ENCODE results near the gene MAT1A. TPM values are rescaled to one million over a fixed set of nuclear protein-coding genes. Genes with fewer than 3 reads are reported as not detected.
"Not testable (repeated sequence)": the region's sequence is repeated elsewhere in the genome, so short reads cannot be mapped to it uniquely, and the experiment has no call there.

MAT1A gene
- total RNA-seq, 6 experiments from 2014 or later, result 430 to 1,200 (median 741) TPM

DNA sequence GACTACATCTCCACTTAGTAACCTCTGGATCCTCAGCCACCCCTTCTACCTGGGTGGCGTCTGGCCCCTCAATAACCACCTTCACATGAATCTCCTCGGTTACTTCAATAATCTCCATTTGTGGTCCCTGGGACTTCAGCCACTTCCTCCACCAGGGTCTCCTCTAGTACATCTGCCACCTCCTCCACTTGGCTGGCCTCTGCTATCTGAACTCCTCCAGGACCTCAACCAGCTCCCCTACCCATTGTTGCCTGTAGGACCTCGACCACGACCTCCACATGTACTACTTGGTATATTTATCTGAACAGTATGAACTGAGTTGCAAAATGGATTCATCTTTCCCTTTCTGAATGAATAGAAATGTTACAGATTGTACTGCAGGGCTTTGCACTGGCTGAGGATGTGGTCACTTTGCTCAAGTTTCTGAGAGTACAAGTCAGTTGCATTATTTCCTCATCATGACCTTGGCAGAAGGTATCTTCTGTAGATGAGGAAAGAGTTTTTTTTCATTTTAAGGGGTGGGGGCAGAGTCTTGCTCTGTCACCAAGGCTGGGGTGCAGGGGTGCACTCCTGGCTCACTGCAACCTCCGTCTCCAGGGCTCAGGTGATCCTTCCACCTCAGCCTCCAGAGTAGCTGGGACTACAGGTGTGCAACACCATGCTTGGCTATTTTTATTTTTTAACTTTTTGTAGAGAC, 36.0 kb downstream of the MAT1A start:
- H3K27ac ChIP-seq, result no peak overlapping the region
- no peaks in the 10 kb centered on the region for H3K4me1 ChIP-seq
- DNase-seq (no peak), ATAC-seq (no peak)
- intact Hi-C loops (cut with DNase I), result no loop called here
- 53% methylated on average over 5 of the region's 5 CpGs for WGBS (ENCODE audit: insufficient coverage, low coverage, low lambda C conversion rate, missing lambda C conversion rate)
- H3K9me3 ChIP-seq, result no peaks in the 10 kb centered on the region
- H3K4me3 ChIP-seq, result no peak overlapping the region
- H3K27me3 ChIP-seq, result no peaks in the 10 kb centered on the region
- no peak for TF ChIP-seq POLR2A (IDR thresholded peaks at IDR 0.05)
- TF ChIP-seq, protein P1, sequence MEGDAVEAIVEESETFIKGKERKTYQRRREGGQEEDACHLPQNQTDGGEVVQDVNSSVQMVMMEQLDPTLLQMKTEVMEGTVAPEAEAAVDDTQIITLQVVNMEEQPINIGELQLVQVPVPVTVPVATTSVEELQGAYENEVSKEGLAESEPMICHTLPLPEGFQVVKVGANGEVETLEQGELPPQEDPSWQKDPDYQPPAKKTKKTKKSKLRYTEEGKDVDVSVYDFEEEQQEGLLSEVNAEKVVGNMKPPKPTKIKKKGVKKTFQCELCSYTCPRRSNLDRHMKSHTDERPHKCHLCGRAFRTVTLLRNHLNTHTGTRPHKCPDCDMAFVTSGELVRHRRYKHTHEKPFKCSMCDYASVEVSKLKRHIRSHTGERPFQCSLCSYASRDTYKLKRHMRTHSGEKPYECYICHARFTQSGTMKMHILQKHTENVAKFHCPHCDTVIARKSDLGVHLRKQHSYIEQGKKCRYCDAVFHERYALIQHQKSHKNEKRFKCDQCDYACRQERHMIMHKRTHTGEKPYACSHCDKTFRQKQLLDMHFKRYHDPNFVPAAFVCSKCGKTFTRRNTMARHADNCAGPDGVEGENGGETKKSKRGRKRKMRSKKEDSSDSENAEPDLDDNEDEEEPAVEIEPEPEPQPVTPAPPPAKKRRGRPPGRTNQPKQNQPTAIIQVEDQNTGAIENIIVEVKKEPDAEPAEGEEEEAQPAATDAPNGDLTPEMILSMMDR (IDR thresholded peaks at IDR 0.05), result no peak
- no peaks in the 10 kb centered on the region for H3K36me3 ChIP-seq

- TF ChIP-seq POLR2A (IDR thresholded peaks at IDR 0.05), result no peak
- TF ChIP-seq, protein P1 (IDR thresholded peaks at IDR 0.05), result no peak
- no peaks in the 10 kb centered on the region for H3K27me3 ChIP-seq
- no peaks in the 10 kb centered on the region for H3K36me3 ChIP-seq
- intact Hi-C loops (cut with DNase I), result no loop called here
- no peak for ATAC-seq
- no peak overlapping the region for H3K4me3 ChIP-seq
- no peaks in the 10 kb centered on the region for H3K9me3 ChIP-seq
- H3K27ac ChIP-seq, result no peak overlapping the region
- WGBS (ENCODE audit: insufficient coverage, low coverage, low lambda C conversion rate, missing lambda C conversion rate), result 87% methylated on average over 10 of the region's 12 CpGs
- DNase-seq, result no peak
- no peaks in the 10 kb centered on the region for H3K4me1 ChIP-seq
These were observed 37.1 kb downstream of the MAT1A start for GRCh38 chr10:80252296-80252887.

DNA sequence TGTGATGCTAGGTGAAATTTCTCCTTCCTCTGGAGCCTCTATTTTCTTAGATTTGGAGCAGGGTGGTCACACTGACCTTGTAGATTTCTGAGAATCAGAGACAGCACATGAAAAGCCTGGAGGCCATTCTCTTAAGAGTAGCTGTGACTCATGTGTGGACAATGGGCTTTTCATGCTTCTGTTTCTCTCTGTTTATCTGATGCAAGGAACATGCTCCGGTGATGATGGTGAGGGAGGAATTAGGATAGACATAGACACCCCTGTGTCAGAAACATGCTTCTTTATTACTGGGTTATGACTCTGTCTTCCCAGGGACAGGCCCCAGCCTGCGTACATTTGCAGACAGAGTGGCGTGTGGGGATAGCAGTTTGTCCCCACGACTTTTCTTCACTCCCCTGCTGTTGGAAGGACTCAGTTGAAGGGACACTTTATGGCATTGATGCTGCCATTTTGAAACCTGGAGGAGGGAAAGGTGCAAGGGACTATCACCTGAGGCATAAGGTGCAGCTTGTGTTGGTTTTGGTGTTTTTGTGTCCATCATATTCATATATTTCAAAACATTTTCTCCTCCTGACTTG, 37.7 kb downstream of the MAT1A start:
- 86% methylated on average over 3 of the region's 4 CpGs for WGBS (ENCODE audit: insufficient coverage, low coverage, low lambda C conversion rate, missing lambda C conversion rate)
- H3K27ac ChIP-seq; H3K27me3 ChIP-seq; H3K36me3 ChIP-seq; DNase-seq; H3K9me3 ChIP-seq; ATAC-seq; intact Hi-C loops (cut with DNase I); H3K4me1 ChIP-seq; H3K4me3 ChIP-seq: not testable (repeated sequence)

DNA sequence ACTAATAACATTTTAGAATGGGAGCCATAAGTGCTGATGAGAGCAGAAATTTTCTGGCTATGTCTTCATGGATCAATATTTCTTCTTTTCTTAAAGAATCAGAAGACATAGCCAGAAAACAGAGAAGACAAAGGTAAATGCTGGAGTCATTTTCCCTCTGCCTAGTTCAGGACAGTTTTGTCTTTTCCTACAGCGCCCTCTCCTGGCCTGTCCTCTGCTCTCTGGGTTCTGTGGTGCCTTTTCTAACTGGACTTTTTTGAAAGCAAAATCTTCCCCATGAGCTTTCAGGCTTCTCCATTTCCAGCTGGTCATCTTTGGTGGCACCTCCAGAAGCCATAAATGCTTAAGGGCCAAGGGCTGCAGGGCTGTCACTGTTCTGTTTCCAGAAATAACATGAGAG, 39.1 kb downstream of the MAT1A start:
- H3K36me3 ChIP-seq; H3K9me3 ChIP-seq; H3K27me3 ChIP-seq; intact Hi-C loops (cut with DNase I); H3K4me1 ChIP-seq; H3K4me3 ChIP-seq; H3K27ac ChIP-seq; DNase-seq: not testable (repeated sequence)
- no CpG with 5 or more reads among the region's 1 CpG for WGBS (ENCODE audit: insufficient coverage, low coverage, low lambda C conversion rate, missing lambda C conversion rate)
- ATAC-seq, result peak; percentile 51 to 78 (median 68)

DNA sequence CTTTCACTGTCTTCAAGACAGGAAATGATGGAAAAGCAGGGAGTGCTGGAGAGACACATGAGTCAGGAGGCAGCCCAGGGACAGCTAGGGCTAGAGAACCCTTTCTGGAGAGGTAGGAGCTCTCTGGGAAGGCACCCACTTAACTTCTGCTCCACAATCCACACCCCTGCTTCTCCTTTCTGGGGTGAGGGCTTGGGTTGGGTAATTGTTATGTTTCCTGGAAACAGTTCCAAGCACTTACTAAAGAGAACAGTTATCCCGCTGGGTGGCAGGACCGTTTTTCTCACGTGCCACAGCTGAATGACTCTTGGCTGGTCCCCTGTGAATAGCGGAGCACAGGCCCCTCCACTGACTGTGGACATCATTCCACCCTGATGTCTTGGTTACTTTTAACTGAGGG, 39.6 kb downstream of the MAT1A start:
- intact Hi-C loops (cut with DNase I); H3K9me3 ChIP-seq; H3K27ac ChIP-seq; DNase-seq; H3K27me3 ChIP-seq; H3K4me1 ChIP-seq; H3K36me3 ChIP-seq; H3K4me3 ChIP-seq: not testable (repeated sequence)
- ATAC-seq, result peak in 1 of 4 donors; percentile 10
- WGBS (ENCODE audit: insufficient coverage, low coverage, low lambda C conversion rate, missing lambda C conversion rate), result no CpG with 5 or more reads among the region's 4 CpGs

GRCh38 chr10:80247611-80248010, 41.8 kb downstream of the MAT1A start:
- ATAC-seq; H3K4me1 ChIP-seq; intact Hi-C loops (cut with DNase I); DNase-seq; H3K36me3 ChIP-seq; H3K27ac ChIP-seq; H3K9me3 ChIP-seq; H3K27me3 ChIP-seq; H3K4me3 ChIP-seq: not testable (repeated sequence)
- WGBS (ENCODE audit: insufficient coverage, low coverage, low lambda C conversion rate, missing lambda C conversion rate), result no CpG with 5 or more reads among the region's 20 CpGs

GRCh38 chr10:80244371-80244770, 45.1 kb downstream of the MAT1A start:
- 73% methylated on average over 3 of the region's 3 CpGs for WGBS (ENCODE audit: insufficient coverage, low coverage, low lambda C conversion rate, missing lambda C conversion rate)
- not testable (repeated sequence) for ATAC-seq, H3K9me3 ChIP-seq

DNA sequence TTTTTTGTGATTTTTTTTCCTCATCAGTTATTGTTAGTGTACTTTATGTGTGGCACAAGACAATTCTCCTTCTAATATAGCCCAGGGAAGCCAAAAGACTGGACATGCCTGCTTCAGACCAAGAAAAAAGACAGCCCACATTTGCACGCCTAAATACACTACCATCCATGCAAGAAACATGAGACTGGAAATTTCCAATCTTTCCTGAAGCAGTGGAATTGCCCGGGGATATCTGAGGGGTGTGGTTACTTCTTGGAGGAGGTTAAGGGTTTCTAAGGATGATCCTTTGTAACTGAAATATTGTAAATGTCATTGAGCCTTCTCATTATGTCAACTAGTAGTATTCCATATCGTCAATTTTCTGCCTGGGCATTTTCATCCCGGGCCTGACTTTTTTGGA, 47.1 kb downstream of the MAT1A start:
- H3K36me3 ChIP-seq; DNase-seq; ATAC-seq; H3K9me3 ChIP-seq; H3K27ac ChIP-seq; H3K27me3 ChIP-seq; H3K4me3 ChIP-seq; intact Hi-C loops (cut with DNase I); H3K4me1 ChIP-seq: not testable (repeated sequence)
- 42% methylated on average over 2 of the region's 4 CpGs for WGBS (ENCODE audit: insufficient coverage, low coverage, low lambda C conversion rate, missing lambda C conversion rate)

More at GRCh38 chr10:80244371-80244770, 45.1 kb downstream of the MAT1A start:
- H3K36me3 ChIP-seq; H3K4me3 ChIP-seq; intact Hi-C loops (cut with DNase I); H3K27ac ChIP-seq; H3K4me1 ChIP-seq; H3K27me3 ChIP-seq; DNase-seq: not testable (repeated sequence)

GRCh38 chr10:80236457-80236856, 53.0 kb downstream of the MAT1A start:
- WGBS (ENCODE audit: insufficient coverage, low coverage, low lambda C conversion rate, missing lambda C conversion rate), result 100% methylated on average over 1 of the region's 5 CpGs

More at GRCh38 chr10:80236457-80236856, 53.0 kb downstream of the MAT1A start:
- H3K27ac ChIP-seq; H3K27me3 ChIP-seq; H3K4me3 ChIP-seq; H3K36me3 ChIP-seq; ATAC-seq; H3K9me3 ChIP-seq; H3K4me1 ChIP-seq; DNase-seq; intact Hi-C loops (cut with DNase I): not testable (repeated sequence)
